BLaER1 (cell line): ENCODE results near the gene ALPK3.

Experiments
- H3K27ac ChIP-seq: shearing (Covaris generic); formaldehyde crosslinking; 2 replicates; pipeline ENCODE4 v1.8.1; 2022
- H3K27me3 ChIP-seq: shearing (Covaris generic); formaldehyde crosslinking; 2 replicates; pipeline ENCODE4 v1.8.1; 2022
- H3K36me3 ChIP-seq: shearing (Covaris generic); formaldehyde crosslinking; 2 replicates; pipeline ENCODE4 v1.8.1; 2022
- H3K4me1 ChIP-seq: shearing (Covaris generic); formaldehyde crosslinking; 2 replicates; pipeline ENCODE4 v1.8.1; 2022
- H3K4me2 ChIP-seq: shearing (Covaris generic); formaldehyde crosslinking; 2 replicates; pipeline ENCODE4 v1.8.1; 2022
- H3K4me3 ChIP-seq: shearing (Covaris generic); formaldehyde crosslinking; 2 replicates; pipeline ENCODE4 v1.8.1; 2022
- H3K9ac ChIP-seq: shearing (Covaris generic); formaldehyde crosslinking; 2 replicates; pipeline ENCODE4 v1.8.1; 2022
- H3K9me3 ChIP-seq: shearing (Covaris generic); formaldehyde crosslinking; 2 replicates; pipeline ENCODE4 v1.8.1; 2022
- H4K20me1 ChIP-seq: shearing (Covaris generic); formaldehyde crosslinking; 2 replicates; pipeline ENCODE4 v1.8.1; 2022
- Cebpa-rat ChIP-seq: shearing (Covaris generic); IDR thresholded peaks from 2 replicates; pipeline ENCODE4 v1.8.1; 2022

Gene ALPK3

DNA sequence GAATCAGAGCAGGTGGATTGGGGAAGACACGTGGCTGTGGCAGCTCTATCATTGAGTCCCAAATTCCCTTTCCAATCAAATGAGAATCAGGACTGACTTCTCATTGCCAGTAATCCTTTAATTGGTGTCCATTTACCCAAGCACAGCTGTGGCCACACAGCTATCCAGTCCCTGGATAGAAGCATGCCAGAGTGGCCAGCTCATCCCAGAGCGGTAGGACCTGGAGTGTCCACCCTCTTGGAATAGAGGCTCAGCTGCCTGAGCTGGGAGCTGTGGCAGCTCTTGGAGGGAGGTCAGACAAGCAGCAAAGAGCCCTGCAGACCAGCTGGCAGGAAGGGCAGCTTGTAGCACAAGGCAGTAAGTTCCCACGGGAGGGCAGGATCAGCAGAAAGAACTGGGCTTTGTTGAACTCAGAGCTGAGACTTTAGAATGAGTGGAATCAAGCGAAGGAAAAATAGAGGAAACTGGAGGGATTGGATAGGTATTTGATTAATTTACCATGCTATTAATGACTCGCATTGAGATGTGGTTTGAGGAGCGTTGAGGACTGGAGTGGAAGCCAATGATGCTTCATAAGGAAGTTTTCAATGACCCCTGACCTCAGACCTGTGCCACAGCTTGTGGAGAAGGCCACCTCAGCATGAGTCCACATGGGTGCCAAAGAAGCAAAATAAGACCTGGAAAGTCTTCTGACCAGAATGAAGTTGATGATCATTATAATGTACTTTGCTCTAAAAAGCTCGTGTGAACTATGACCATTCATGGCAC is 6.9 kb upstream of the ALPK3 start:
- TF ChIP-seq Cebpa-rat: no peak

DNA sequence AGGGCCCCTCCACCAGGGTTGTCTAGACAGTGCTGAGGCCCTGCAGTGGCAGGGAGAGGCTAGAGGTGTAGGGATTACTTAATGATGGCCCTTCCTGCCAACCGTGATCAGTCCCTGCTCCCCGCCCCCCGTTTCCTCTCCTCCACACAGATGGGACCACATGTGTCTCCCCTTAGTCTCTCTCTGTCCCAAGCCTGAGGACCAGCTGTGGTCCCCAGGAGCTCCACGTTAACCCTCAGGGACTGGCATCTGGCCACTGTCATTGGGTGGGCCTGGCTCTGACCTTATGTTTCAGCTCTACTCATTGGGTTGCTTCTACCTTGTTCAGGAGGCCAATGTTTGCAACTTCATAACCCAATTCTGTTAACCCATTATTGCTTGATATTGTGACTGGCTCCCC is 6.0 kb upstream of the ALPK3 start:
- Histone ChIP-seq H3K9ac (no peak overlapping the region), H3K9me3 (no peaks in the 10 kb centered on the region), H3K36me3 (peaks cover 5% of the 10 kb centered on the region; the same call in 1 of the 2 replicates), H3K27me3 (no peaks in the 10 kb centered on the region), H3K4me2 (no peak overlapping the region), H3K4me3 (no peak overlapping the region), H3K27ac (no peak overlapping the region), H3K4me1 (peaks cover 19% of the 10 kb centered on the region), H4K20me1 (no peaks in the 10 kb centered on the region)
- no peak for TF ChIP-seq Cebpa-rat

More for the DNA sequence above, 6.9 kb upstream of the ALPK3 start:
- Histone ChIP-seq H3K27me3 (no peaks in the 10 kb centered on the region), H3K4me1 (peaks cover 19% of the 10 kb centered on the region), H3K36me3 (peaks cover 10% of the 10 kb centered on the region; the same call in 1 of the 2 replicates), H3K9ac (no peak overlapping the region), H3K9me3 (no peaks in the 10 kb centered on the region), H3K4me3 (no peak overlapping the region), H3K27ac (no peak overlapping the region), H3K4me2 (0 out of 2 replicates have a peak overlapping the region, but pooled peaks have one; percentile 21), H4K20me1 (no peaks in the 10 kb centered on the region)

- TF ChIP-seq Cebpa-rat: no peak
- no peak overlapping the region for H3K9ac ChIP-seq
- no peaks in the 10 kb centered on the region for H3K27me3 ChIP-seq
- H3K9me3 ChIP-seq: peaks cover 2% of the 10 kb centered on the region; the same call in 1 of the 2 replicates
- H3K36me3 ChIP-seq: 0 out of 2 replicates have a peak, but pooled peaks cover 4% of the 10 kb centered on the region
- H3K4me2 ChIP-seq: no peak overlapping the region
- no peak overlapping the region for H3K27ac ChIP-seq
- no peak overlapping the region for H3K4me3 ChIP-seq
- no peaks in the 10 kb centered on the region for H4K20me1 ChIP-seq
- H3K4me1 ChIP-seq: peaks cover 17% of the 10 kb centered on the region
These were observed 5.3 kb upstream of the ALPK3 start for GRCh38 chr15:84811828-84812227.

DNA sequence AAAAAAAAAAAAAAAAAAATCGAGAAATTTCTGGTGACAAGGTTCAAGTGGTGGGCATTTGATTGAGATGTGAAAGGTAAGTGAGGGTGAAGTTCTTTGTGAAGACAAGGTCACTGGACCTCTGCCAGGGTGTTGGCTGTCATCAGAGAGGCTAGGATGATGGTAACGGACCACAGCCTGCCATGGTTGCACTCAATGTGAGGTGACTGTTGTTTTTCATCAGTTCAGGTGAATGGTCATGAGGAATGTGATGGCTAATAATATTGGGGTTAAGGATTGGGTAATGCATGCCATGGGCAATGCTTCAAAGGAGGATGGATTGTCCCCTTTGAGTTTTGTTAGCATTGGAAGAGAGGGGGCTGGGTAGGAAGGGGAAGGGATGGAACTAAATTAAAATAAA is 4.3 kb upstream of the ALPK3 start:
- Histone ChIP-seq H3K27me3 (no peaks in the 10 kb centered on the region), H3K27ac (no peak overlapping the region), H3K4me3 (no peak overlapping the region), H3K9me3 (peaks cover 5% of the 10 kb centered on the region; the same call in 1 of the 2 replicates), H4K20me1 (no peaks in the 10 kb centered on the region), H3K4me2 (no peak overlapping the region), H3K36me3 (0 out of 2 replicates have a peak, but pooled peaks cover 4% of the 10 kb centered on the region), H3K4me1 (peaks cover 14% of the 10 kb centered on the region), H3K9ac (no peak overlapping the region)
- no peak for TF ChIP-seq Cebpa-rat

DNA sequence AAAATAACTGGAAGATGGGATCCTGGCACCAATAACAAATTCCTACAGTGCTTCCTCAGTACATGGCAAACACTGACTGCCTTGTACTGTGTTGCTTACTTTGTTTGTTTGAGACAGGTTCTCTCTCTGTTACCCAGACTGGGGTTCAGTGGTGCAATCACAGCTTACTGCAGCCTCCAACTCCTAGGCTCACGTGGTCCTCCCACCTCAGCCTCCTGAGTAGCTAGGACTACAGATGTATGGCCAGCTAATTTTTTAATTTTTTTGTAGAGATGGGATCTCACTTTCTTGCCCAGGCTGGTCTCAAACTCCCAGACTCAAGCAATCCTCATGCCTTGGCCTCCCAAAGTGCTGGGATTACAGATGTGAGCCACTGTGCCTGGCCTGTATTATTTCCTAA is 3.7 kb upstream of the ALPK3 start:
- 0 out of 2 replicates have a peak, but pooled peaks cover 4% of the 10 kb centered on the region for H3K36me3 ChIP-seq
- peaks cover 5% of the 10 kb centered on the region; the same call in 1 of the 2 replicates for H3K9me3 ChIP-seq
- H4K20me1 ChIP-seq: no peaks in the 10 kb centered on the region
- no peak overlapping the region for H3K9ac ChIP-seq
- no peak for TF ChIP-seq Cebpa-rat
- no peak overlapping the region for H3K4me3 ChIP-seq
- peaks cover 20% of the 10 kb centered on the region for H3K4me1 ChIP-seq
- no peak overlapping the region for H3K4me2 ChIP-seq
- H3K27ac ChIP-seq: no peak overlapping the region
- H3K27me3 ChIP-seq: no peaks in the 10 kb centered on the region

- Histone ChIP-seq H3K4me2 (no peak overlapping the region), H3K27me3 (no peaks in the 10 kb centered on the region), H3K36me3 (no peaks in the 10 kb centered on the region), H3K9ac (no peak overlapping the region), H3K9me3 (peaks cover 5% of the 10 kb centered on the region; the same call in 1 of the 2 replicates), H3K27ac (no peak overlapping the region), H3K4me1 (peaks cover 25% of the 10 kb centered on the region), H3K4me3 (no peak overlapping the region), H4K20me1 (no peaks in the 10 kb centered on the region)
- TF ChIP-seq Cebpa-rat: no peak
These were observed 3.2 kb upstream of the ALPK3 start for GRCh38 chr15:84813931-84814330.

DNA sequence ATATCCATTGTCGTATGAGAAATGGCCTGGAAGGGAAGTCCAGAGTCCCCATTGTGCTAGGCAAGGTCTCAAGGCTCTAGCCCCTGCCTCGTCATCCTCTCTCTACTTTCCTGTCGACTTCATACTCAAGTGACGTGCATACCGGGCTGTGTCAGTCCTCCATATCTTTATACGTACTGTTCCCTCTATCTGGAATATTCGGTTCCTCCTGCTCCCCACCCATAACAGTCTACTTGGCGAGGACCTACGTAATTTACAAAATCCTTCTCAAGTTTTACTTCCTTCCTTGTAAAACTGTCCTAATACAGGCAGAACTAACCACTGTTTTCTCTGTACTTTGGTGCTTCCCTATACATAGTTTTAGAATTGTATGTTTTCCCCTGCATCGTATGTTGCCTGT is 2.2 kb upstream of the ALPK3 start:
- Histone ChIP-seq H3K4me3 (no peak overlapping the region), H3K36me3 (no peaks in the 10 kb centered on the region), H3K27me3 (no peaks in the 10 kb centered on the region), H3K4me1 (peaks cover 30% of the 10 kb centered on the region), H3K9me3 (peaks cover 5% of the 10 kb centered on the region; the same call in 1 of the 2 replicates), H3K4me2 (no peak overlapping the region), H3K9ac (no peak overlapping the region), H3K27ac (no peak overlapping the region), H4K20me1 (no peaks in the 10 kb centered on the region)
- no peak for TF ChIP-seq Cebpa-rat

DNA sequence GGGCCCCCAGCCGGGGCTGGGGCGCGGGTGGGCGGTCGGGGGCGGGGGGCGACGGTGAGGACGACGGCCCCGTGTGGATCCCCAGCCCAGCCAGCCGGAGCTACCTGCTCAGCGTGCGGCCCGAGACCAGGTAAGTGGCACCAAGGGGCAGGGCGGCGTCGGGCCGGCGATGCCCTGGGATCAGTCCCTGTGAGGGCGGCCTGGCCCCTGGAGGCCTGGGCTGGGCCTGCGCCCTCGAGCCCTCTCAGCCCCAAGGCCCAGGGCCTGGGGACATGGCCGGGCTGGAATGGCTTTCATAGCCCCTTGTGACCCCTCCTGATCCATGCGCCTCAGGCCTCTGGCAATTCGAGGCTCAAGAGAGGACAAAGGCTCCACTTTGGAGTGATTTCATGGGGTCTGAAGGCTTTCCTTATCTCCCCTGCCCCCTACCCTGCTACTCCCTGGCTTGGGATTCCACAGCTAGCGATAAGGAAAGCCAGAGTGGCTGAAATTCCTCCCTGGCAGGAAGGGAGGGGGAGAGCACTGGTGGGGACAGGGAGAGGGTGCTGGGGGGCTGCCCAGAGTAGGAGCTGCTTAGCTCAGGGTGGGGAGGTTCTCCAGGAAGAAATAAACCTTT is 418 bp downstream of the ALPK3 start:
- no peak overlapping the region for H3K4me3 ChIP-seq
- peak overlapping the region; percentile 35; the same call in 1 of the 2 replicates for H3K27ac ChIP-seq
- no peak for TF ChIP-seq Cebpa-rat
- no peaks in the 10 kb centered on the region for H4K20me1 ChIP-seq
- H3K9ac ChIP-seq: no peak overlapping the region
- H3K4me1 ChIP-seq: peaks cover 23% of the 10 kb centered on the region
- no peaks in the 10 kb centered on the region for H3K36me3 ChIP-seq
- H3K4me2 ChIP-seq: peak overlapping the region; percentile 52
- no peaks in the 10 kb centered on the region for H3K27me3 ChIP-seq
- peaks cover 5% of the 10 kb centered on the region; the same call in 1 of the 2 replicates for H3K9me3 ChIP-seq

DNA sequence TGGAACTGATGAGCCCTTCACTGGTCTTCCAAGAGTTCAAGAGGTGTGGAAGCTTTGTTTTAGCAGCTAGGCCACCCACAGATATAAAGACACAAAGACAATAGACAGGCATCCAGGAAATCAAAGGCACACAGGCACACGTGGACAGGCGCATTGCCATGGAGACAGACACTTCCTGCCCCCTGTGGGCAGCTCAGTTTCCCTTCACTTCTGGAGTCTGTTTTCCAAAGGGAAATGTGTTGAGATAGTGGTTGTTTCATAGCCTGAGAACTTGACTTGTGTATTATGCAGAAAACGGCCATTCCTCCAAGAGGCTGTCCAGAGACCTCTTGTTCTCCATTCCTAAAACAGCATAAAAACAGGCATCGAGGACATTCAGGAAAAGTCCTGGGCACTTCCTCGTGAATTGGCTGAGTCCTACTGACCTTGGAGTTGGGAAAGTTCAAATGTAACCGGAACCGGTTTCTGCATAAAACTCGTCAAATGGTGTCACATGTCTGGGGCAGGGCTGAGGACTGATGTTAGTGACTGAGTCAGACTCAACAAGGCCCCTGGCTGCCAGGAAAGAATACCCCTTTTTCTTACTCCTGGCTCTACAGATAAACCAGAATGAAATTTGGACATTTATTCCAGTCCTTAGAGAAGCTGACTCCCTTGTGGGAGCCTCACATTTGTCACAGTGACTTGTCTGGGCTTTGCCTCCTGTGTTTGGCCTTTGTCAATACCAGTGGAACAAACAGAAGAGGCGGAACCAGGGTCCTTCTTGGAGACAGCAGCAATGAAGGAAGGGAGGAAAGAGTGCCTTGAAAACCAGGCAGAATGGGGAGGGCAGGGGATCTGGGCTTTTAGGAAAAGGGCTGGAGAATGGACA is 1.3 kb downstream of the ALPK3 start:
- Histone ChIP-seq H3K9me3 (peaks cover 5% of the 10 kb centered on the region; the same call in 1 of the 2 replicates), H3K36me3 (no peaks in the 10 kb centered on the region), H3K4me3 (no peak overlapping the region), H3K27ac (peak overlapping the region; percentile 35; the same call in 1 of the 2 replicates), H3K4me1 (peaks cover 23% of the 10 kb centered on the region), H4K20me1 (no peaks in the 10 kb centered on the region), H3K9ac (no peak overlapping the region), H3K4me2 (peak overlapping the region; percentile 52), H3K27me3 (no peaks in the 10 kb centered on the region)
- TF ChIP-seq Cebpa-rat: no peak
